ENCODE results near the gene ST3GAL4.

ST3GAL4 gene

DNA sequence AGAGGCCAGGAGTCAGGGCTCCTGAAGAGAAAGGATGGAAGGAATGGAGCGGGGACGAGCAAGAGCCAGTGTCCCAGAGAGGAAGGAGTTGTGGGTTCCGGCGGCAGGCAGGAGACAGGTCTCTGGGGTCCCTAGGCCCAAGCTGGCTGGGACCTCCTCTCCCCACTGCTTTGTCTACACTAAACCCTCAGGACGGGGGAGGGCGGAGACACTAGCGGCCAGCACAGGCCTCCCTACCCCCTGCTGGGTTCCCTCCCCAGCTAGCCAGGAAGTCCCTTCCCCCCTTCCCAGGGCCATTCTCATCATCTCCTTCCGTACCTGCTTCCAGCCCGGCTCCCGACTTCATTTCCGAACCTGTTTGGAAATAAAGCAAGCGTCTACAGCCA, 79.5 kb downstream of the ST3GAL4 start:
- Histone ChIP-seq H3K36me3 (ENCODE audit: low read depth) (no peaks in the 10 kb centered on the region), H3K27me3 (ENCODE audit: insufficient read depth, poor library complexity, severe bottlenecking) (no peaks in the 10 kb centered on the region), H3K4me1 (ENCODE audit: insufficient read depth, poor library complexity, severe bottlenecking) (peaks cover 20% of the 10 kb centered on the region), H3K27ac (ENCODE audit: poor library complexity, severe bottlenecking) (no peak overlapping the region), H3K4me3 (ENCODE audit: severe bottlenecking) (no peak overlapping the region), H3K9me3 (ENCODE audit: severe bottlenecking) (no peaks in the 10 kb centered on the region)
- ATAC-seq (ENCODE audit: low read depth) (no peak), DNase-seq (ENCODE audit: low spot score) (no peak)
- TF ChIP-seq CTCF (IDR thresholded peaks at IDR 0.05; ENCODE audit: poor library complexity, severe bottlenecking), result no peak

DNA sequence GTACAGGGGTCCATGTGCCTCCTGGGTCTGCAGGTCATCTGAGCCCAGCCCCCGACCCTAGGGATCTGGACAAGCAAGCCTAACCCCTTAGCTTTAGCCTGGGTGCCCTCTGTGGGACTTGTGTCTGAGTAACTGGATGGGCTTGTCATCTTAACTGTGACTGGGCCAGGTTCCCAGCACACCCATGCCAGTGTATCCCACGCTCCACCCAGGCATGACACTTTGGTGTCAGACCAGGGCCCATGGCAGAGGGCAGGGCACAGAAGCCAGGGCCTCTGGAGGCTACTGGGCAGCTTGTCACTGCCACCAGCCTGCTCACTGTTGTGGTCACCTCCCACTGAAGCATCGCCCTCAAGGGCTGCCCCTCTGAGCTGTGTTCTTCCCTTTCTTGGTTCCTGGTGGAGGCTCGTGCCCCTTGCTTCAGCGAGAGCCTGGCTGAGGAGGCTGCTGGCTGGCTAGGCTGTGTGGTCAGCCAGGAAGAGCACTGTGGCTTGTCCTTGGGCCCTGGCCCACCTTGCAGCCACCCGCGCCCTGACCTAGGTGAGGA, 80.8 kb downstream of the ST3GAL4 start:
- H3K4me1 ChIP-seq (ENCODE audit: insufficient read depth, poor library complexity, severe bottlenecking), result peaks cover 10% of the 10 kb centered on the region
- H3K9me3 ChIP-seq (ENCODE audit: severe bottlenecking), result no peaks in the 10 kb centered on the region
- no peaks in the 10 kb centered on the region for H3K27me3 ChIP-seq (ENCODE audit: insufficient read depth, poor library complexity, severe bottlenecking)
- H3K4me3 ChIP-seq (ENCODE audit: severe bottlenecking), result no peak overlapping the region
- TF ChIP-seq CTCF (IDR thresholded peaks at IDR 0.05; ENCODE audit: poor library complexity, severe bottlenecking), result no peak
- no peak overlapping the region for H3K27ac ChIP-seq (ENCODE audit: poor library complexity, severe bottlenecking)
- H3K36me3 ChIP-seq (ENCODE audit: low read depth), result no peaks in the 10 kb centered on the region
- DNase-seq (ENCODE audit: low spot score) (no peak), ATAC-seq (ENCODE audit: low read depth) (no peak)

DNA sequence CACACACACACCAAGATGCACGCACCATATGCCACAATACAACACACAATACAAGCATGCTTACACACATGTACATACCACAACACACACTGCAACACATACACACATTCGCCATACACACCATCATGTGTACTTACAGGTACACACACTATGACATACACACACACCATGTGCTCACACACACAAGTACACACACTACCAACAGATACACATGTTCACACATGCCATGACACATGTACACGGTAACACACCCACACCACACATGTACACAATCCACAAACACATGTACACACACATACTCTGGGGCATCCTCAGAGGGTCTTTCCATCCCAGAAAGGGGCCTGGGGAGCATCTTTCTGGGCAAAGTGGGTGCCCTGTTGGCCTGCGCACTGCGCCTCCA, 82.2 kb downstream of the ST3GAL4 start:
- Histone ChIP-seq H3K36me3 (ENCODE audit: low read depth) (no peaks in the 10 kb centered on the region), H3K27me3 (ENCODE audit: insufficient read depth, poor library complexity, severe bottlenecking) (no peaks in the 10 kb centered on the region), H3K4me1 (ENCODE audit: insufficient read depth, poor library complexity, severe bottlenecking) (no peaks in the 10 kb centered on the region), H3K9me3 (ENCODE audit: severe bottlenecking) (no peaks in the 10 kb centered on the region), H3K27ac (ENCODE audit: poor library complexity, severe bottlenecking) (no peak overlapping the region), H3K4me3 (ENCODE audit: severe bottlenecking) (no peak overlapping the region)
- no peak for TF ChIP-seq CTCF (IDR thresholded peaks at IDR 0.05; ENCODE audit: poor library complexity, severe bottlenecking)
- DNase-seq (ENCODE audit: low spot score) (no peak), ATAC-seq (ENCODE audit: low read depth) (no peak)

DNA sequence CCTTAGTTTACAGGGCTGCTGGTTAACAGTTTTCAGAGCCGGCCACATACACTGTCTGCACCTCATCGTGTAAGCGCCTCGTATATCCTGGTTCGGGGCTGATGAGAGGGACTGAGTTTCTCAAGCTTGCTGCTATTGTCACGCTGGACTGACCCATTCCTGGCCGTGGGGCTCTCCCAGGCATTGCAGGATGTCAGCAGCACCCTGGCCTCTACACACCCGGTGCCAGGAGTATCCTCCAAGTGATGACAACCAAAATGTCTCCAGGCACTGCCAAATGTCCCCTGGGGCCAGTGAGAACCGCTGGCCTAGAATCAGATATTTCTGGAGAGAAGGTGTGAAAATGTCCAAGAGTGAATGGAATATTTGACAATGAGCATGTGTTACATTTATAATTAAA, 82.8 kb downstream of the ST3GAL4 start:
- Histone ChIP-seq H3K4me3 (ENCODE audit: severe bottlenecking) (no peak overlapping the region), H3K9me3 (ENCODE audit: severe bottlenecking) (no peaks in the 10 kb centered on the region), H3K27ac (ENCODE audit: poor library complexity, severe bottlenecking) (no peak overlapping the region), H3K36me3 (ENCODE audit: low read depth) (no peaks in the 10 kb centered on the region), H3K27me3 (ENCODE audit: insufficient read depth, poor library complexity, severe bottlenecking) (no peaks in the 10 kb centered on the region), H3K4me1 (ENCODE audit: insufficient read depth, poor library complexity, severe bottlenecking) (no peaks in the 10 kb centered on the region)
- ATAC-seq (ENCODE audit: low read depth) (no peak), DNase-seq (ENCODE audit: low spot score) (no peak)
- no peak for TF ChIP-seq CTCF (IDR thresholded peaks at IDR 0.05; ENCODE audit: poor library complexity, severe bottlenecking)

DNA sequence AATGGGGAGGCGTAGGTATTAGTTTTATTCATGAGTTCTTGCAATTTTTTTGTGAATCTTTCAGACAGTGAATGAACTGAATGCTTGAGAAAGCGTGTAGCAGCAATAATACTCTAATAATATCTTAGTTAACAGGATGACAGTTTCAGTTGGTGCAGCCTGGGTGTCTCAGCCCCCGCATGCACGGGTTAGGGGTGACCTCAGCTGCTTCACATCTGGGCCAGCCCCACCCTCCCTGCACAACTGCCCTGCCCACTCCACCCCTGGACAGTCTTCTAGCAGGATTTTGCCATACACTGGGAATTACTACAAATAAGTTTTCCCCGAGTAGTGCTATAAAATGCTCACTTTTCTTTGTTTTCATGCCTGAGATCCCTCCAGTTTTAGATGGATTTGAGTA, 83.2 kb downstream of the ST3GAL4 start:
- no peak for TF ChIP-seq CTCF (IDR thresholded peaks at IDR 0.05; ENCODE audit: poor library complexity, severe bottlenecking)
- no peak for ATAC-seq (ENCODE audit: low read depth)
- Histone ChIP-seq H3K27ac (ENCODE audit: poor library complexity, severe bottlenecking) (no peak overlapping the region), H3K4me1 (ENCODE audit: insufficient read depth, poor library complexity, severe bottlenecking) (no peaks in the 10 kb centered on the region), H3K36me3 (ENCODE audit: low read depth) (no peaks in the 10 kb centered on the region), H3K27me3 (ENCODE audit: insufficient read depth, poor library complexity, severe bottlenecking) (no peaks in the 10 kb centered on the region), H3K4me3 (ENCODE audit: severe bottlenecking) (no peak overlapping the region), H3K9me3 (ENCODE audit: severe bottlenecking) (no peaks in the 10 kb centered on the region)
- no peak for DNase-seq (ENCODE audit: low spot score)
